GM23248 (cell line): ENCODE results near the gene PLEKHA1.

ENCODE experiments used
- EZH2 ChIP-seq: fragments of 200-600 bp; sonication (generic); IDR thresholded peaks from 2 replicates; pipeline ENCODE4 v1.6.1; 2018; ENCODE audit warnings: antibody characterized with exemption, mild to moderate bottlenecking; ENCODE audit not compliant: insufficient read depth, poor library complexity, severe bottlenecking
- EZH2phosphoT487 ChIP-seq: fragments of 200-600 bp; sonication (generic); IDR thresholded peaks from 2 replicates; pipeline ENCODE4 v1.6.1; 2018; ENCODE audit warnings: antibody characterized with exemption, moderate library complexity, mild to moderate bottlenecking, low read depth; ENCODE audit not compliant: insufficient read depth

DNA sequence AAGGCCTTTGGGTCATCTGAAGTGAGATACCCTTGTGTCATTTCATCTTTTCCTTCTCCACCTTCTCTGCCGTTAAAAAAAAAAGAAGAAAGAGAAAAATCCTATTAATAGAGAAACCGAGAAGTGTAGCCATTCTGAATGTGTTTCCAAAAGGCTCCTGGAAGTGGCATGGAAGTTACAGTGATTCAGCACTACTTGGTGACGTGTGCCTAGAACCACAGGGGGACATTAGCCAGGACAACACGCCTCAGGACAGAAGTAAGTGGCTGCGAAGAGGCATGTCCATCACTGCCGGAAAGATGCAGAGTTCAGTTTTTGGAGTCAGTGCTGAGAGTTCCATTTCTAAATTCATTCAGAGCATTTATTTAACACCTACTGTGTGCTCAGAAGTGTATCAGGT is 93.2 kb downstream of the PLEKHA1 start:
- TF ChIP-seq EZH2: no peak
- no peak for TF ChIP-seq EZH2phosphoT487
